ENCODE measurements around the gene PNO1.

GRCh38 chr2:68135448-68136320, 22.0 kb upstream of the PNO1 start:
- TF ChIP-seq CTCF (optimal IDR thresholded peaks at IDR 0.05 in 1 of 3, IDR thresholded peaks at IDR 0.05 in 1 of 3, conservative IDR thresholded peaks at IDR 0.05 in 1 of 3; ENCODE audit: extremely low read depth in 1 of 3, insufficient read depth in 2 of 3, low read length in 3 of 3) (no peak), EZH2 (IDR thresholded peaks at IDR 0.05; ENCODE audit: low read length) (no peak)
